HepG2 (cell line): ENCODE measurements around the gene MACROD2.

Source experiments
- CTCF ChIP-seq: sonication (generic); formaldehyde crosslinking; IDR thresholded peaks from 2 replicates; pipeline ENCODE4 v1.5.0; 2020; ENCODE audit warnings: mild to moderate bottlenecking, missing genetic modification reagents, moderate library complexity
- FOXP4 ChIP-seq: sonication (generic); formaldehyde crosslinking; IDR thresholded peaks from 2 replicates; pipeline ENCODE4 v1.4.0; 2020; ENCODE audit warnings: missing genetic modification reagents
- HOXD1 ChIP-seq: sonication (generic); formaldehyde crosslinking; IDR thresholded peaks from 2 replicates; pipeline ENCODE4 v1.5.0; 2020; ENCODE audit warnings: missing genetic modification reagents
- ZNF44 ChIP-seq: sonication (generic); formaldehyde crosslinking; IDR thresholded peaks from 2 replicates; pipeline ENCODE4 v1.5.1; 2020; ENCODE audit warnings: mild to moderate bottlenecking, missing genetic modification reagents

GRCh38 chr20:14046534-14046933 lies 51.2 kb downstream of the MACROD2 start:
- TF ChIP-seq ZNF44: no peak
- TF ChIP-seq CTCF: no peak
- no peak for TF ChIP-seq FOXP4 (CRISPR knock-in tag)
- TF ChIP-seq HOXD1 (CRISPR knock-in tag): no peak
